Limb (tissue), 2 donors: Measurements from ENCODE around the gene PIF1.
"Not testable (repeated sequence)": the region's sequence is repeated elsewhere in the genome, so short reads cannot be mapped to it uniquely, and the experiment has no call there.

Experiments
- DNase-seq, 2 donors: peaks; one replicate each; pipeline ENCODE4 v3.0.0-alpha.2; 2016; ENCODE audit errors: extremely low spot score in 2 of 2

Gene PIF1

GRCh38 chr15:64809649-64810496 lies 15.6 kb downstream of the PIF1 start:
- DNase-seq = peak; percentile 71 to 86

GRCh38 chr15:64808785-64809453 lies 16.5 kb downstream of the PIF1 start:
- no peak for DNase-seq

- DNase-seq = no peak
Measured at GRCh38 chr15:64807751-64808222, 17.7 kb downstream of the PIF1 start.

- peak in 1 of 2 donors; percentile 38 for DNase-seq
Measured at GRCh38 chr15:64807051-64807749, 18.2 kb downstream of the PIF1 start.

- no peak for DNase-seq
Measured at GRCh38 chr15:64806509-64806908, 18.9 kb downstream of the PIF1 start.

- no peak for DNase-seq
Measured at GRCh38 chr15:64804619-64805018, 20.8 kb downstream of the PIF1 start.

GRCh38 chr15:64803526-64803925 lies 21.9 kb downstream of the PIF1 start:
- DNase-seq = no peak

- no peak for DNase-seq
Measured at GRCh38 chr15:64800476-64800875, 25.0 kb downstream of the PIF1 start.

- DNase-seq = not testable (repeated sequence)
Measured at GRCh38 chr15:64798905-64799304, 26.5 kb downstream of the PIF1 start.

- not testable (repeated sequence) for DNase-seq
Measured at GRCh38 chr15:64795921-64796320, 29.5 kb downstream of the PIF1 start.

- not testable (repeated sequence) for DNase-seq
Measured at GRCh38 chr15:64795299-64795698, 30.1 kb downstream of the PIF1 start.

GRCh38 chr15:64792282-64792681 lies 33.2 kb downstream of the PIF1 start:
- no peak for DNase-seq

- DNase-seq = no peak
Measured at GRCh38 chr15:64791401-64791800, 34.0 kb downstream of the PIF1 start.

GRCh38 chr15:64783796-64784195 lies 41.7 kb downstream of the PIF1 start:
- DNase-seq = no peak

GRCh38 chr15:64782751-64783150 lies 42.7 kb downstream of the PIF1 start:
- DNase-seq = no peak

- no peak for DNase-seq
Measured at GRCh38 chr15:64781299-64781698, 44.1 kb downstream of the PIF1 start.

GRCh38 chr15:64780600-64781156 lies 44.8 kb downstream of the PIF1 start:
- DNase-seq = no peak

GRCh38 chr15:64779630-64780029 lies 45.8 kb downstream of the PIF1 start:
- DNase-seq = no peak

- DNase-seq = no peak
Measured at GRCh38 chr15:64779024-64779423, 46.4 kb downstream of the PIF1 start.

- no peak for DNase-seq
Measured at GRCh38 chr15:64776402-64776786, 49.1 kb downstream of the PIF1 start.

GRCh38 chr15:64775551-64776401 lies 49.7 kb downstream of the PIF1 start, which contains the start of gene RBPMS2:
TSS of gene RBPMS2 (minus strand) at chr15:64775589. CDS start at chr15:64775319, 270 bp downstream.
- DNase-seq = peak; percentile 12 to 58
